ENCODE measurements around the gene UMODL1. TPM values are rescaled to one million over a fixed set of nuclear protein-coding genes. Genes with fewer than 3 reads are reported as not detected.
"Not testable (repeated sequence)": the region's sequence is repeated elsewhere in the genome, so short reads cannot be mapped to it uniquely, and the experiment has no call there.

The UMODL1 gene
- total and polyA plus RNA-seq, 12 donors: 0.10 to 0.79 (median 0.17) TPM; not detected in 9

DNA sequence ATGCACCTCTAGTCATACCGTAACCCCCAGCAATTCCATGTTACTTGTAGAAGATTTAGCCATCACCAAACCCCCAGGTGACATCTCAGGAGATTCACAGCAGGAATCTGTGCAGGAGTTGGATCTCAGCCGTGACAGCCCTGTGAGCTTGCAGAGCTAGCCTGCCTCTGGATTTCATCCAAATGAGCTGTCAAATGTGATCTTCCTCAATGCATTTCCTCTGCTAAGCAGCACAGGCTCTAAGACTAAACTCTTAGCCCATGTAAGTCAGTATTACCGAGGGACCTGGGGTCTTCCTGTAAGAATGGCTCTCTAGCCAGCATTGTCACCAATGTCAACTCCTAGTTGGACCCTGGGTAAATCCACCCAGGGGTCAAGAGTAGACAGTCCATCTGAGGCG, 41.7 kb downstream of the UMODL1 start:
- TF ChIP-seq, protein P1, sequence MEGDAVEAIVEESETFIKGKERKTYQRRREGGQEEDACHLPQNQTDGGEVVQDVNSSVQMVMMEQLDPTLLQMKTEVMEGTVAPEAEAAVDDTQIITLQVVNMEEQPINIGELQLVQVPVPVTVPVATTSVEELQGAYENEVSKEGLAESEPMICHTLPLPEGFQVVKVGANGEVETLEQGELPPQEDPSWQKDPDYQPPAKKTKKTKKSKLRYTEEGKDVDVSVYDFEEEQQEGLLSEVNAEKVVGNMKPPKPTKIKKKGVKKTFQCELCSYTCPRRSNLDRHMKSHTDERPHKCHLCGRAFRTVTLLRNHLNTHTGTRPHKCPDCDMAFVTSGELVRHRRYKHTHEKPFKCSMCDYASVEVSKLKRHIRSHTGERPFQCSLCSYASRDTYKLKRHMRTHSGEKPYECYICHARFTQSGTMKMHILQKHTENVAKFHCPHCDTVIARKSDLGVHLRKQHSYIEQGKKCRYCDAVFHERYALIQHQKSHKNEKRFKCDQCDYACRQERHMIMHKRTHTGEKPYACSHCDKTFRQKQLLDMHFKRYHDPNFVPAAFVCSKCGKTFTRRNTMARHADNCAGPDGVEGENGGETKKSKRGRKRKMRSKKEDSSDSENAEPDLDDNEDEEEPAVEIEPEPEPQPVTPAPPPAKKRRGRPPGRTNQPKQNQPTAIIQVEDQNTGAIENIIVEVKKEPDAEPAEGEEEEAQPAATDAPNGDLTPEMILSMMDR (IDR thresholded peaks at IDR 0.05): no peak
- TF ChIP-seq POLR2A (IDR thresholded peaks at IDR 0.05): no peak

DNA sequence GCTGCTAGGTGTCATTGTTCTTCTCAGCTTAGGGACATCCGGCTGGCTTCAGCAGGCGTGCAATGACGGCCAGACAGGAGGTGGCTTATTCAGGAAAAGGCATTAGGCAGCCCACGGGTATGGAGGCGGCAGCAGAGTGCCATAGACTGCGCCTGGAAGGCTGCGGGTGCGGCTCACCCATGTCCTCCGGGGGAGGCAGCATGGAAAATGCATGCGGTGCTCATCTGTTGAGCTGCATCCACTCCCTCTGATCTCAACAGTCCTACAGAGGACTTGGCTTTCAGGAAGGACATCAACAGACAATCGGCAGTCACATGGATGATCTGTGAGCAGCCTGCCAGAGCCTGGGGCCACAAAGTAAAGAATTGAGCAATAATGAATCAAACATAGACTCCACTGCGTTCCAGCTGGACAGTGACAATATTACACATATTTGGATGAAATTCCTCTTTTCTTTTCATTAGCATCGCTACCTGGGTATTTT, 42.9 kb downstream of the UMODL1 start:
- 62 to 70% (median 65%) methylated on average over 12 to 13 of the region's 13 CpGs for WGBS, 4 donors
- peak; percentile 53 to 87 (median 83) for DNase-seq

More for the DNA sequence above, 41.7 kb downstream of the UMODL1 start:
- intact Hi-C loops (cut with DNase I): loop anchor here (5.0 to 10.0 kb wide), 2 partner anchors 296 to 498 kb away; no protein-coding TSS in a partner anchor
- Histone ChIP-seq H3K36me3 (replicated peaks in 1 of 2) (no peaks in the 10 kb centered on the region), H3K9me3 (replicated peaks in 1 of 3) (no peaks in the 10 kb centered on the region), H3K4me1 (replicated peaks in 1 of 2) (peaks cover 0 to 2% of the 10 kb centered on the region in 2 donors), H3K27me3 (no peaks in the 10 kb centered on the region), H3K4me3 (no peak overlapping the region), H3K27ac (no peak overlapping the region)
- 61 to 82% (median 69%) methylated on average over 4 of the region's 4 CpGs for WGBS, 4 donors
- DNase-seq: peak in 2 of 7 donors; percentile 37 to 62

DNA sequence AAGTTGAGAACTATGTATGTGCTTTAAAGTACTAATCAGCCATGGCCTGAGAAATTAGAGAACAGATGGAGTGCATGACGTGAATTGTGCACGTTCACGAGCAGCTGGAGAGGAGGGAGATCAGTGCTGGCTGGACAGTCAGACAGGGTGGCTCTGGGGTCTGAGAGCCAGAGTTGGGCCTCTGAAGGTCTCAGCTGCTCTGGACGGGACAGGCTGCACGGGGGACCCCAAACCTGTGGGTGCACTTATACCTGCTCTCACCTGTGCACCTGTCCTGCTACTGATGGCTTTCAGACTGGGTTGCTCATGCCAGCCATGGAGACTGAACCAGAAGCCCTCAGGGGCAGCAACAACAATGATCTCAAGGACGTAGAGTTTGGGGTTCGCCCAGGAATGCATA, 43.5 kb downstream of the UMODL1 start:
- no peaks in the 10 kb centered on the region for H3K27me3 ChIP-seq
- no peaks in the 10 kb centered on the region for H3K9me3 ChIP-seq (replicated peaks in 1 of 3)
- intact Hi-C loops (cut with DNase I): loop anchor here (5.0 to 10.0 kb wide), 2 partner anchors 297 to 500 kb away; no protein-coding TSS in a partner anchor
- no peak overlapping the region for H3K27ac ChIP-seq
- H3K36me3 ChIP-seq (replicated peaks in 1 of 2): no peaks in the 10 kb centered on the region
- 85 to 91% (median 89%) methylated on average over 7 of the region's 7 CpGs for WGBS, 4 donors
- TF ChIP-seq, protein P1 (IDR thresholded peaks at IDR 0.05): no peak
- TF ChIP-seq POLR2A (IDR thresholded peaks at IDR 0.05): no peak
- H3K4me1 ChIP-seq (replicated peaks in 1 of 2): no peaks in the 10 kb centered on the region
- no peak overlapping the region for H3K4me3 ChIP-seq
- DNase-seq: no peak

More for the DNA sequence above, 42.9 kb downstream of the UMODL1 start:
- Histone ChIP-seq H3K27ac (peak overlapping the region in 1 of 5 donors; percentile 41), H3K9me3 (replicated peaks in 1 of 3) (no peaks in the 10 kb centered on the region), H3K4me1 (replicated peaks in 1 of 2) (no peaks in the 10 kb centered on the region), H3K27me3 (no peaks in the 10 kb centered on the region), H3K4me3 (no peak overlapping the region), H3K36me3 (replicated peaks in 1 of 2) (no peaks in the 10 kb centered on the region)
- intact Hi-C loops (cut with DNase I): loop anchor here (5.0 to 10.0 kb wide), 2 partner anchors 297 to 499 kb away; no protein-coding TSS in a partner anchor
- peak in 1 of 2 donors; percentile 60 for TF ChIP-seq POLR2A (IDR thresholded peaks at IDR 0.05)
- TF ChIP-seq, protein P1 (IDR thresholded peaks at IDR 0.05): peak; percentile 34 to 76 (median 68)

DNA sequence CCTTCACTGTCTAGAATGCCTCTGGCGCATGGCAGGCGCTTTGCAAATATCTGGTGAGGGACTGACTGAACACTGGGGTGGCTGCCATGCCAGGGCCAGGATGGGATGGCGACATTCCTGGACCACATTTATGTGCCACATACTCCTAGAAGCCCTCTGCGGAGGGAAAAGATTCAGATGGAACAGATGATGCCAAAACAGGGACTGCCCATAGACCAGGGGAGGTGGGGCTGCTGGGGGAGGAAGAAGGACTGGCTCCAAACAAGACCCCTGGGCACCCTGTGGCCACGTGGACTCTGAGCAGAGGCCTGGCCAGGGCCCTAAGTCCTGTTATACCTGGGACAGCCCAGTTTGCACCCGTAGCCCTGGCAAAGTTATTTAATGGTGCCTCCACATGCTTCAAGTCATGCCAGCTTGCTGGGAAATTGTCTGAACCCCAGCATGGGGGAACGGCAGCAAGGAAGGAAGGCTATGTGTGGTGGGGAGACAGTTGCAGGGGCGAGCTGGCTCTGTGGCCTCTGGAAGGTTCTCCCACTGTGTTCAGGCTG, 44.1 kb downstream of the UMODL1 start:
- no peaks in the 10 kb centered on the region for H3K4me1 ChIP-seq (replicated peaks in 1 of 2)
- no peaks in the 10 kb centered on the region for H3K36me3 ChIP-seq (replicated peaks in 1 of 2)
- no peaks in the 10 kb centered on the region for H3K9me3 ChIP-seq (replicated peaks in 1 of 3)
- WGBS, 4 donors: 90 to 94% (median 90%) methylated on average over 2 to 8 of the region's 8 CpGs
- H3K27me3 ChIP-seq: no peaks in the 10 kb centered on the region
- no peak overlapping the region for H3K4me3 ChIP-seq
- H3K27ac ChIP-seq: no peak overlapping the region
- no peak for DNase-seq
- intact Hi-C loops (cut with DNase I): loop anchor here in 1 of 2 donors (5.0 to 10.0 kb wide), 2 partner anchors 298 to 500 kb away; no protein-coding TSS in a partner anchor
- TF ChIP-seq, protein P1 (IDR thresholded peaks at IDR 0.05): no peak

DNA sequence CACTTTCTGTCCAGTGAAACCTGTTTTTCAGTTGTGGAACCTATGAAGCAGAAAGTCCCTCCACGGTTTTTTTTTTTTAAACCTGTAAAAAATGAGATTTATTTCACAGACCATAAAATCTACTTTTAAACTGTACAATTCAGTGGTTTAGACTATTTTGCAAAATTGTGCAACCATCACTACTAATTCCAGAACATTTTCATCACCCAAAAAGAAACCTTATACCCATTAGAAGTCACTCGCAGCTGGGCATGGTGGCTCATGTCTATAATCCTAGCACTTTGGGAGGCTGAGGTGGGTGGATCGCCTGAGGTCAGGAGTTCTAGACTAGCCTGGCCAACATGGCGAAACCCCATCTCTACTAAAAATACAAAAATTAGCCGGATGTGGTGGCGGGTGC, 45.4 kb downstream of the UMODL1 start:
- not testable (repeated sequence) for H3K4me3 ChIP-seq; H3K27me3 ChIP-seq; H3K27ac ChIP-seq; H3K36me3 ChIP-seq (replicated peaks in 1 of 2); H3K9me3 ChIP-seq (replicated peaks in 1 of 3); DNase-seq; H3K4me1 ChIP-seq (replicated peaks in 1 of 2)
- 64 to 86% (median 74%) methylated on average over 6 of the region's 6 CpGs for WGBS, 4 donors
- intact Hi-C loops (cut with DNase I): loop anchor here in 1 of 2 donors (5.0 to 10.0 kb wide), 2 partner anchors 299 to 502 kb away; no protein-coding TSS in a partner anchor

Measured in adrenal gland (tissue), 12 donors.